ENCODE data around the gene BCAS3.

- TF ChIP-seq CTCF (IDR thresholded peaks at IDR 0.05), result no peak
- no peak for TF ChIP-seq EP300 (IDR thresholded peaks at IDR 0.05)
- no peak for TF ChIP-seq POLR2A (IDR thresholded peaks at IDR 0.05)
These were observed 708.1 kb downstream of the BCAS3 start for GRCh38 chr17:61385577-61386236.

All from ovary (tissue), 3 donors.